HG03066 (cell line): ENCODE measurements around the gene WIPF1.

ENCODE experiments used
- ATAC-seq: cut with Tn5 transposase; IDR thresholded peaks from one replicate; pipeline ENCODE4 v1.9.1; 2021; ENCODE audit warnings: low read depth; ENCODE audit not compliant: unreplicated experiment

Gene WIPF1

GRCh38 chr2:174599310-174599921 lies 1.8 kb upstream of the WIPF1 start:
- ATAC-seq, result no peak

- ATAC-seq, result no peak
Observed at GRCh38 chr2:174597009-174597344, 627 bp downstream of the WIPF1 start.

GRCh38 chr2:174595891-174596397 lies 1.7 kb downstream of the WIPF1 start:
- ATAC-seq, result no peak

GRCh38 chr2:174595116-174595809 lies 2.3 kb downstream of the WIPF1 start:
- no peak for ATAC-seq

- ATAC-seq, result no peak
Observed at GRCh38 chr2:174594456-174594855, 3.1 kb downstream of the WIPF1 start.

GRCh38 chr2:174593574-174594203 lies 3.9 kb downstream of the WIPF1 start:
- ATAC-seq, result peak; percentile 66

- no peak for ATAC-seq
Observed at GRCh38 chr2:174593041-174593440, 4.6 kb downstream of the WIPF1 start.

- ATAC-seq, result no peak
Observed at GRCh38 chr2:174591740-174592139, 5.9 kb downstream of the WIPF1 start.

GRCh38 chr2:174590928-174591648 lies 6.5 kb downstream of the WIPF1 start:
- no peak for ATAC-seq

- no peak for ATAC-seq
Observed at GRCh38 chr2:174590346-174590745, 7.3 kb downstream of the WIPF1 start.

GRCh38 chr2:174589334-174589733 lies 8.3 kb downstream of the WIPF1 start:
- ATAC-seq, result no peak

GRCh38 chr2:174588463-174588862 lies 9.1 kb downstream of the WIPF1 start:
- ATAC-seq, result no peak

GRCh38 chr2:174587579-174587978 lies 10.0 kb downstream of the WIPF1 start:
- ATAC-seq, result no peak

- ATAC-seq, result no peak
Observed at GRCh38 chr2:174586418-174587295, 10.9 kb downstream of the WIPF1 start.

GRCh38 chr2:174585657-174586252 lies 11.8 kb downstream of the WIPF1 start:
- ATAC-seq, result no peak

GRCh38 chr2:174585146-174585545 lies 12.5 kb downstream of the WIPF1 start:
- ATAC-seq, result no peak

GRCh38 chr2:174581491-174581890 lies 16.1 kb downstream of the WIPF1 start:
- peak; percentile 47 for ATAC-seq

GRCh38 chr2:174580951-174581350 lies 16.7 kb downstream of the WIPF1 start:
- no peak for ATAC-seq

GRCh38 chr2:174577967-174578589 lies 19.5 kb downstream of the WIPF1 start:
- peak; percentile 59 for ATAC-seq
